ENCODE data around the gene TNNI2.
"Not testable (repeated sequence)": the region's sequence is repeated elsewhere in the genome, so short reads cannot be mapped to it uniquely, and the experiment has no call there.

Gene TNNI2

DNA sequence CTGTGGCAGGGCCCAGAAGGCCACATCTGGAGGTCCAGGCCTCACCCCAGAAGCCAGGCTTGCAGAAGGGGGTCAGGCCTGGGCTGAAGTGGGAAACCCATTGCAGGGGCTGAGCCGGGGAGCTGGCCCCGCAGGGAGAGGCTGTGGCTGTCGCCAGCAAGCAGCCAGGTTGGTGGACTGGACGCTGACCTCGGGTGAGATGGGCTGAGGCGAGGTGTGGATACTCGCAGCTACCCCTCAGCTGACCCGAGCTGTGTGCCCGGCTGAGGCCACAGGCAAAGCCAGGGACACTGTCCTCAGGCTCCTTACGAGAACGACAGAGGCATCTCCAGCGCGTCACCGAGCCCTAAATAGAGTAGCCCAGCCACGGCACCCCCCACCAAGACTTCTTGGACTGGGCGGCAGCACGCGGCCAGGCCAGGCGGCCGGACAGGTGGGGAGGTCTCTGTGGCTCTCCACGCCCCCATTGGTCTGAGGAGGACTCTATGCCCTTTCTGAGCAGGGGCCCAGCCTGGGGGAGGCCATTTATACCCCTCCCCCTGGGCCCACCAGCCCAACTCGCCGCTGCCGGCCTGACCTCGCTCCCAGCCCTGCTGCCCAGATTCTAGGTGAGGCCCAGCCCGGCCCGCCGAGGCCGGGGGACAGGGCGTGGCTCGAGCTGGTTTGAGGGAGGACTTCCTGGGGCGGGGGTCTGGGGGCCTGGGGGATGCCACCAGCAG is at the start of gene TNNI2:
Gene TNNI2, plus strand, starts transcription at position 556 of the 719 bp plus-strand sequence. CDS start 716 bp downstream, outside the sequence.
- no peak for DNase-seq

DNA sequence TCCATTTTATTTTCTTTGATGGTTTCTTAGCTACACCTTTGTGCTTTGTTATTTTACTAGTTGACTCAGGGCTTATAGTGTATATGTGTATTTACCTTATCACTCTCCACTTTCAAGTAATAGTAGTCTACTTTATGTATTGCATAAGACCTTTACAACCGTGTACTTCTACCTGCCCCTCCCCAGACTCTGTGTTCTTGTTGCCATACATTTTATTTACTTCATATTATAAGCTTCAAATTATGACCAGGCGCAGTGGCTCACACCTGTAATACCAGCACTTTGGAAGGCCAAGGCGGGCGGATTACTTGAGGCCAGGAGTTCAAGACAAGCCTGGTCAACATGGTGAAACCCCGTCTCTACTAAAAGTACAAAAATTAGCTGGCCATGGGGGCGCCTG is 46.9 kb upstream of the TNNI2 start:
- DNase-seq: no peak

DNA sequence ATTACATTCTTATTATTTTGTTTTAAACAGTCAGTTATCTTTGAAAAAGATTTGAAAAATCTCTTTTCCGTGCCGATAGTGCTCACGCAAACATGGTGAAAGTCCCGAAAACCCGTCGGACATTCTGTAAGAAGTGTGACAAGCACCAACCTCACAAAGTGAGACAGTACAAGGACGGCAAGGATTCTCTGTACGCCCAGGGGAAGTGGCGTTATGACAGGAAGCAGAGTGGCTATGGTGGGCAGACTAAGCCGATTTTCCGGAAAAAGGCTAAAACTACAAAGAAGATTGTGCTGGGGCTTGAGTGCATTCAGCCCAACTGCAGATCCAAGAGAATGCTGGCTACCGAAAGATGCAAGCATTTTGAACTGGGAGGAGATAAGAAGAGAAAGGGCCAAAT is 46.3 kb upstream of the TNNI2 start:
- DNase-seq: no peak

DNA sequence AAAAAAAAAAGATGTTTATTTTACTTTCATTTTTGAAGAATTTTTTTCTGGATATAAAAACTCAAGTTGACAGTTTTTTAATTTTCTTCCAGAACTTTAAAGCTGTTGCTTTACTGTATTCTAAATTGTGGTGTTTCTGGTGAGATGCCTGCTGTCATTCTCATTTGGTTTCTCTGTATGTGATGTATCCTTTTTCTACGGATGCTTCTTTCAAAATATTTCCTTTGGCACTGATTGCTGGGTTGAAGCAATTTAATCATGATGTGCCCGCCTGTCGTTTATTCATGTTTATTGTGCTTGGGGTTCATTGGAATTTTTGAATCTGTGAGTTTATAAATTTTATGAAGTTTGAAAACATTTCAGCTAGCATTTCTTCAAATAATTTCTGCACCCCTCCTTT is 45.7 kb upstream of the TNNI2 start:
- DNase-seq: no peak

DNA sequence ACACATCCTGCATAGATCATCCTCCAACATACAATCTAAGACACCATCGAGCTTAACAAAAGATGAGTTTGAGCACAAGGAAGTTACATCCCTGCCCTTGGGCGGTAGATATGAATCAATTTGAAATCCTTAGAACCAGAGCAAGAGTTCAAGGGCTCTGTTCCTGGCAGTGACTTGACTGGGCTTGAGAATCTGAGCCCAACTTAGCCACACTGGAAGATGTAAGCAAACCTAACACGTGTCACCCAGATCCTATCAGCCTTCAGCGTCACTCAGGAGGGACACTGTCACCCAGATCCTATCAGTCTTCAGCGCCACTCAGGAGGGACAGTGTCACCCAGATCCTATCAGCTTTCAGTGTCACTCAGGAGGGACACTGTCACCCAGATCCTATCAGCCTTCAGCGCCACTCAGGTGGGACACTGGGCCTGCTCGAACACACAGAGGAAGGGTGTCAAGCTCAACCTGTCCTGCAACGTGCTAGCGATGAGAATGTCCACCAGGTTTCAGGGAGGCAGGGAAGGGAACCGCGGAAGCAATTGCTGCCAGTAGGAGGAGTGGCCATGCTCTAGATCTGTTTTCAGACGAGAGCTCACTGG is 42.3 kb upstream of the TNNI2 start:
- DNase-seq: no peak

DNA sequence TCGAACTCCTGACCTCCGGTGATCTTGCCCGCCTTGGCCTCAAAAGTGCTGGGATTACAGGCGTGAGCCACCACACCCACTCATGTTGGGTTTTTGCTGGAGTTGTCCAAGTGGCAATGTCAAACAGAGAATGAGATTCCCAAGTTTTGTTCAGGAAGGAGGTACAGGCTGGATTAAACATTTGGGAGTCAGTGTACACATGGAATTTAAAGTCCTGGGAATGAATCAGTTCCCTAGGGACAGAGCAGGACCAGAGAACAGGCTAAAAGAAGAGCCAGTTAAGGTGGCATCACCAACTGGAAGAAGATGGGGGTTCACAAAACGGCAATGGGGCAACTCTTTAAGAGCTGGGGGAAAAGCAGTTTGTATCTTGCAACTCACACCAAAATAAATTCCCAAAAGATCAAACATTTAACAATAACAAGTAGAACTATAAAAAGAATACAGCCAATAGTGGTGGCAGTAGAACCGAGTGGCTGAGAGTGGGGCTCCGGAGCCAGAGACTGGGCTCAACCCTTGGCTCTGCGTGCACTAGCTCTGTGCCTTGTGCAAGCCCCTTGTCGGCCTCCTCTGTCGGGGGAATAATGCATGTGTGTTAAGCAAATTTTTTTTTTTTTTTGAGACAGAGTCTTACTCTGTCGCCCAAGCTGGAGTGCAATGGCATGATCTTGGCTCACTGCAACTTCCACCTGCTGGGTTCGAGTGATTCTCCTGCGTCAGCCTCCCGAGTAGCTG is 41.2 kb upstream of the TNNI2 start:
- DNase-seq: no peak

DNA sequence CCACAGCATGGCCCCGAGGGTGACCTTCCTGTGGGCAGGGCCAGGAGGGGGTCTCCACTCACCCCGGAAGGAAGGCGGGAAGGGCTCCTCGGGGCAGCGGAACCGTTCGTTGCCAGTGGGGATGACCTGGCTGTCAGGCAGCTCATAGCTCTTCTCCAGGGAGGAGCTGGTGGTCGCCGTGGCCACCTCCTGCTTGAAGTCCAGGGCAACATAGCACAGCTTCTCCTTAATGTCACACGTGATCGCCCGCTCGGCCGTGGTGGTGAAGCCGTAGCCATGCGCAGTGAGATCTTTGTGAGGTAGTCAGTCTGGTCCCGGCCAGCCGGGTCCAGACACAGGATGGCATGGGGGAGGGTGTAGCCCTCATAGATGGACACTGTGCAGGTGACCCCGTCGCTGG is 35.5 kb upstream of the TNNI2 start:
- DNase-seq: no peak

DNA sequence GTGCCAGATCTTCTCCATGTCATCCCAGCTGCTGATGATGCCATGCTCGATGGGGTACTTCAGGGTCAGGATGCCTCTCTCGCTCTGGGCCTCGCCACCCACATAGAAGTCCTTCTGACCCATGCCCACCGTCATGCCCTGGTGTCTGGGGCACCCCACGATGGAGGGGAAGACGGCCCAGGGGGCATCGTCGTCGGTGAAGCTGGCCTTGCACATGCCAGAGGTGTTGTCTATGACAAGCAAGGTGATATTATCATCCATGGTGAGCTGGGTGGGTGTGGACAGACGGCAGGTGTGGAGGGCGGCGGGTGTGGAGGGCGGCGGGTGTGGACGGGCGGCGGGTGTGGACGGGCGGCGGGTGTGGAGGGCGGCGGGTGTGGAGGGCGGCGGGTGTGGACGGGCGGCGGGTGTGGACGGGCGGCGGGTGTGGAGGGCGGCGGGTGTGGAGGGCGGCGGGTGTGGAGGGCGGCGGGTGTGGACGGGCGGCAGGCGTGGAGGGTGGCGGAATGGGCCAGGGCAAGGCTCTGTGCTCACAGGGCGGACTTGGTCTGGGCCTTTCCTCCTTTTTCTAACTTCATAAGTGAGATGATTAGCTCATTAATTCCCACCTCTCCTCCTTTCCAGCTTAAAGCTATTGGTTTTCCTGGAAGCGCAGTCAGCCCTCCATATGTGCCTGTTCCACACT is 34.8 kb upstream of the TNNI2 start:
- DNase-seq: not testable (repeated sequence)

DNA sequence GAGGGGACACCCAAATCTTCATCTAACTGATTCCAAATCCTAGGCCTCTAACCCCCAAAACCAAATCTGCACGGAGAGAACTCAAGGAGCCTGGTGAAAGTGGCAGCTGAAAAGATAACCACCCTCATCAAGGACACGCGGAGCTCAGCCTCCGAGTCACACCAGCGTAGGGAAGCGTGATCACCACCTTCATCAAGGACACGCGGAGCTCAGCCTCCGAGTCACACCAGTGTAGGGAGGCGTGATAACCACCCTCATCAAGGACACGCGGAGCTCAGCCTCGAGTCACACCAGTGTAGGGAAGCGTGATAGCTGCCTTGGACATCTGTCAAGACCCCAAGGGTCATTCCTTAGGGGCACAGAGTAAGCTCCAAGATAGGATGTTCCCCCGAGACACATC is 33.3 kb upstream of the TNNI2 start:
- no peak for DNase-seq

DNA sequence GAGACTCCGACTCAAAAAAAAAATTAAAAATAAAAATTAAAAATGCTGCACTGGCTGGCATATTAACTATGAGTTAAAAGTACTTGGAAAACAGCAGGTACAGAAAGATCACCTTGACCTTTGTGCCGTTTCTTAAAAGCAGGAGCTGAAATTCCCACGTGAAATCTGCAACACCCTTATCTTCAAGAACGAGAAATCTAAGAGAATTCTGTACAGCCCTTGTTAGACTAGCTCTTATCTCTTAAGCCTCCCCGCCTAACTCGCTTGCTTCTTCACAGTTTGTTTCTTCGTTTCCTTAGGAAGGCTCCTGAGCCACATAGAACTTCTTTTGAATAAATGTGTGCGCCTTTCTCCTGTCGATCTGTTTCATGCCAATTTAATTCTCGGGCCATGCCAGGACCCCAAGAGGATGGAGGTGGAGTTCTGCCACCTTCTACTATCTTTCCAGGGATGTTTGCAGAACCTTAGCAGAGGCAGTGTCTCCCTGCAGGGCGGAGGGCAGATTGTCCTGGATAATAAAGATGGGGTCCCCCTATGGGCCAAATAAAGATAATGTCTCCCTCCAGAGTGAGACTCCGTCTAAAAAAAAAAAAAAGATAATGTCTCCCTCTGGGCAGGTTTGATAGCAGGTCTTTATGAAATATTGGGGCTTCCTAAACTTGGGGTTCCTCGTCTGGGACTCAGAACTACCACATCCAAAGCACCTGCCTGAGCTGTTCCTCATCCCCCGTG is 31.4 kb upstream of the TNNI2 start:
- no peak for DNase-seq

DNA sequence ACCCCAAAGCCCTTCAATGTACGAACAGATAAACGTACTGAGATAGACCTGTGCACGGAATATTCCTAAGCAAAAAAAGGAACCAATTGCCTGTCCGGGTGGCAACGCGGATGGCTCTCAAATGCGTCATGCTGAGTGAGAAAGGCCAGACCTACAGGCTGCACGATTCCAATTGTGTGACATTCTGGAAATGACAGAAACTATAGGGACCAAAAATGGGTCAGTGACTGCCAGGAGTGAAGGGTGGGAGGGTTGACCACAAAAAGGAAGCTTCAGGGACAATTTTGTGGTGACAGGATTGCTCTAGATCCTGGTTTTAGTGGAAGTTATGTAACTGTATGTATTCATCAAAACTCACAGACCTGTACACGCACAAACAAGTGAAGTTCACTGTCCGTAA is 28.0 kb upstream of the TNNI2 start:
- no peak for DNase-seq

DNA sequence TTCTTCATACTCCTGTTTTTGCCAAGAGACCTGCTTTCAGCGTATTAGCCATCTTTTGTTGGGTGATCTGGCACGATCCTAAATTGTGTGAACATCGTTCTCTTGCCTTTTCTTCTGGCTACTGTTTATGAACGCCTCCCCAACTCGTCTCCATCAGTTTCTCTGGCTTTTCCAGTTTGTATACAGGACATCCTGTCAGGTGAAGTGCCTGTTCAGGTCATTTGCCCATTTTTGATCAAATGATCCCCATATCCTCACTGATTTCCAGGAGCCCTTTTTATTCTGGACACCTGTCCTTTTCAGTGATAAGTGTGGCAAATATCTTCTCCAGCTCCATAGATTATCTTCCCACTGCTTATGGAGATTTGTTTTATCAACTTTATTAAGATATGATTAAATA is 26.5 kb upstream of the TNNI2 start:
- DNase-seq: no peak

DNA sequence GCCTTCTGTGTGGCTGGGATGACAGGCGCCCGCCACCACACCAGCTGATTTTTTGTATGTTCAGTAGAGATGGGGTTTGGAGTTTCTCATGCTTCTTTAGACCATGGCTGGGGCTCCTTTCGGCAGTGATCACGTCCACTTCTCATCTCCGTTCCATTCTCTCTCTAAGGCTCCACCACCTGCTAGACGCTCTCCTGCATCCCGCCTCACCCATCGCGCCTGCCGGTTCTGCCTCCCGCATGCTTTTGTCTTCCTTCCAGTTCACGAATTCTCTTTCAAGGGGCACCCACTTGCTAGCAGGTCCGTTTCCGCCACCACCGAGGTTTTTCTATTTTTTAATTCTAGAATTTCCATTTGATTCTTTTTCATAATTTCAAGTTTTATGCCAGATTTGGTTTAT is 26.0 kb upstream of the TNNI2 start:
- no peak for DNase-seq

DNA sequence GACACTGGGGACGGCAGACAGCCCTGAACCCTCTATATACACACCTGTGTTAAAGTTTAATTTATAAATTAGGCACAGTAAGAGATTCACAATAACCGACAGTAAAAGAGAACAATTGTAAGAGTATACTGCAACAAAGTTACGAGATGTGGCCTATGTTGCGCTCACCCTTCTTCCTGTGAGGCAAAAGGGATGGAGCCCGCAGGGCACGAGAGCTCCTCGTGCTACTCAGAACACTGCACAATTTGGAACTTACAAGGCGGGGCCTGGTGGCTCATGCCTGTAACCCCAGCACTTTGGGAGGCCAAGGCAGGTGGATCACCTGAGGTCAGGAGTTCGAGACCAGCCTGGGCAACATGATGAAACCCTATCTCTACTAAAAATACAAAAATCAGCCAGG is 25.4 kb upstream of the TNNI2 start:
- DNase-seq: not testable (repeated sequence)

DNA sequence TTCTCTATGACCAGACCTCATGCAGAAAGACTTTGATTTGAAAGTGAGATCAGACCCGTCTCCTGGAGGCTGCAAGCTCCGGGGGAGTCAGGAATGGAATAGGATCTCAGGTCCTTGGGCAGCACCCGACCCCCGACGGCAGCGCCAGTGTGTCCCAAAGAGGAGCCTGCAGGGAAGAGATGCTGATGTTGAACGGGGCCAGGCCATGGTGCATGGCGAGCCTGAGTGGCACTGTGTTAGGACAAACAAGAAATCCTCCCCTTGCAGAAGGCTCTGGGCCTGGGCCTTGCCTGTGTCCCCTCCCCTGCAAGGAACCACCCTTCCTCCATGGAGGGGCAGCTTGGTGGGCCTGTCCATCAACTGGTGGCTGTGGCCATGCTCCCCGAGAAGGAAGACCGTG is 24.1 kb upstream of the TNNI2 start:
- no peak for DNase-seq

DNA sequence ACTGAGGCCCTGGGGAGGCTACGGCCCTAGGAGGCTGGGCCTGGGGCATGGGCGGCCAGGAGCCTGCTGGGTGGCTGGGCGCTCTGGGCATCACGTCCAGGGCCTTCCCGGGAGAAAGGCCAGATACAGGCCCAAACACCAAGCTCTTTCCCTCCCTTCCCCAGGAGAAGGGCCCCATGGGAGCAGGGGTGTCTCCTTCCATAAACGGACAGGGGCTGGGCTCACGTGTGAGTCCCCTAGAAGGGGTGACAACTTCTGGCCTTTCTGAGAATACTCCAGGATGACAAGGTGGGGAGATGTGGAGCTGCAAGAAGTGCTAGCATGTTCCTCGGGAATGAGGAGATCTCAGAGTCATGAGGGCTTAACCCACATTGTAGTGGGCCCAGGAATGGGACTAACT is 23.5 kb upstream of the TNNI2 start:
- no peak for DNase-seq

DNA sequence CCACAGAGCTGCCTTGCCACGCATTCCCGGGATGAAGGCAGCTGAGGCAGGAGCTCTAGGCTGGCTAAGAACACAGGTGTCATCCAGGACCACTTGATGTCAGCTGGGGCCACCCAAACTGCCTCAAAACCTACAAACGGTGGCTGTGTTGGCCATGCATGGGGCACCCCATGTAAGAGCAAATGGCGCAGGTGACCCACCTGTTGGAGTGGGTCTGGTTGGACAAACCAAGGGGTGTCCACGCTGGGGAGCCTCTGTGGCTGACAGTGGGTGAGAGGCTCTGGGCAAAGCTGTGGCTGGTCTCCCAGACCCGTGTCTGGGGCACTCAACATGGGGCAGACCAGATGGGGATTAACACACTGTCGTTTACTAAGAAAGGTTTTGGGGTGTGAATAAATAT is 23.0 kb upstream of the TNNI2 start:
- no peak for DNase-seq

DNA sequence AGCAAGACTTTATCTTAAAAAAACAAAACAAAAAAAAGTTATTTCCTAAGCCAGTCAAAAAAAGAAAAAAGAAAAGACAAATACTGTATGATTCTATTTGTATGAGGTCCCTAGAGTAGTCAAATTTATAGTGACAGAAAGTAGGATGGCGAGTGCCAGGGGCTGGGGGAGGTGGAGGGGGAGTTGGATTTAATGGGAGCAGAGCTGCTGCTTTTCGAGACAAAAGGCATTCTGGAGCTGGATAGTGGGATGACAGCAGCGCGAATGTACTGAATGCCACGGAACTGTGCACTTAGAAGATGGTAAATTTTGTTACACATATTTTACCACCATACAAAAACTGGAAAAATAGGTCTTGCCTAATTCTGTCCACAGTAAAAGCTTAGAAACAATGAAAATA is 21.8 kb upstream of the TNNI2 start:
- DNase-seq: no peak

DNA sequence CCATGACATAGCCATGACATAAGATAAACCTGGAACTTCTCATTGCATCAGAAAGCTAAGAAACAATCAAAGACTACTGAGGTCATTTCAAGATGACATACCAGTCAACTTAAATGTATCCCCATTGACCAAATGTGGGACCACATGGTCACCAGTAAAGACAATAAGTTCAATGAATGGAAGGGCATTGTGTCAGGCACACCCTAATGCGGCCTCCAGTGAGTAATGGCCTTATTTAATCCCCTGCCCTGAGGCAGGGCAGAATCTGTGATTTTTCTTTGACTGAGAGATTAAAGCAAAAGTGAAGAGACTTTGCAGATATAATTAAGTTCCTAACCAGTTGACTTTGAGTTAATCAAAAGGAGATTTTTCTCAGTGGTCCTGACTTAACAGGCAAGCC is 21.3 kb upstream of the TNNI2 start:
- no peak for DNase-seq

DNA sequence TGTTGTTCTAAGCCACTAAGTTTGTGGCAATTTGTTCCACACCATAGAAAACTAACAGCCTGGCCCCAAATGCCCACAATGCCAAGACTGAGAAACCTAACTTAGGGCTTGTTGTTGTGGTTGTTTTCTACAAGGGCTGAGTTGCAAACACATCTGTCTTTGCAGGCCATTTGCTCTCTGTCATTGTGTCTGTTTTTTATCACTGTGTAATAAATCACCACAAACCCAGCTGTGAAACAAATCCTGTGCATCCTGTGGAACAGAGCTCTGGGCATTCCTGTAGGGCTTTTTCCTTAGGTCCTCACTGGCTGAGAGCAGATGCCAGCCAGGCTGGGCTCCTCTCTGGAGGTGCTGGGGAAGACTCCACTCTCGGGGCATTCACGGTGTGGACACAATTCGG is 19.7 kb upstream of the TNNI2 start:
- no peak for DNase-seq

DNA sequence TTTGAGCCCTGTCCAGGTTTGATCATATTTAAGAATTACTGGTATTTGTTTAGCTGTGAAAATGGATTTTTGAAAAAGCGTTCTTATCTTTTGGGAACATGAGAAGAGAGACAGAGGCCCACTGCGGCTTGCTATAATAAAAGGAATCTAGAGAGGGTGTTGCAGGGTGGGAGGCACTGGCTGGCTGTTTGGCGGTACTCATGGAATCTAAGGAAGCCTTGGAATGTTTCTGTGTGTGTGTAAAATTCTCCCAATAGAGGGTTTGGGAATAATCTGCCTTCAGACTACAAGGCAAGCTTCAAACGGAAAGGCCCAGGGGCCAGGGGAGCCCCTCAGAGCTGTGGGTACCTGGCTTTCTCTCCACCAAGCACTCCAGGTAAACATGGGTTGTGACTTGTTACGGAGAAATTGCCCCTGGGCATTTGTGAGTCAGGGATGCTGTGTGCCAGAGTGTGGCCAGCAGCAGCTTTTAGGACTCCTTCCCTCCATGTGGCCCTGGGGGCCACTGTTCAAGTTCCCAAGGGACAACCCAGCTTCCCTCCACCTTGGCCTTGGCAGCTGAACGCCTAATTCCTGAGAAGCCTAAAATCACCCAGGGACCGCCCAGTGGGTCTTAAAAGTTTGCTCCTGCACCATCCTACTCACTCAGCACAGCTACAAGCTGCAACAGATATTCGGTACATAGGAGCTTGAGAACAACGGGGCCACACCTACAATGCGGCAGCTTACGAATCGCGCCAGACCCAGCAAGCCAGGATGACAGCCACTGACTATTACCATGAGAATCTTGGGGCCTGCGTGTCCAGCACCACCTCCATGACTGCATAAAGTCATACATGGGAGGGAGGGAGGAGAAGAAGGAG is 18.1 kb upstream of the TNNI2 start:
- DNase-seq: no peak

DNA sequence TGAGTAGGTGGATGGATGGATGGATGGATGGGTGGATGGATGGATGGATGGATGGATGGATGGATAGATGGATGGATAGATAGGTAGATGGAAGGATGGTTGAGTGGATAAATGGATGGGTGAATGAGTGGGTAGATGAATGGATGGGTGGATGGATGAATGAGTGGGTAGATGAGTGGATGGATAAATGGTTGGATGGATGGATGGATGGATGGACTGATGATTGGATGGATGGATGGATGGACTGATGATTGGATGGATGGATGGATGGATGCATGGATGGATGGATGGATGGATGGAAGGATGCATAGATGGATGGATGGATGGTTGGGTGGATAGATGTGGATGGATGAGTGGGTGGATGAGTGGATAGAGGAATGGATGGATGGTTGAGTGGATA is 17.2 kb upstream of the TNNI2 start:
- no peak for DNase-seq

All from activated CD4-positive, alpha-beta T cell treated with anti-CD3 and anti-CD28 coated beads for 48 hours (primary cell).